Mesodermal cell (in vitro differentiated cells): ENCODE results near the gene SREBF1.

Experiments
- H3K27ac ChIP-seq: 2 replicates; pipeline ENCODE4 v1.7.0; 2013; ENCODE audit warnings: mild to moderate bottlenecking, low read depth, low read length, moderate library complexity; ENCODE audit not compliant: severe bottlenecking
- H3K36me3 ChIP-seq: 2 replicates; pipeline ENCODE4 v1.7.1; 2013; ENCODE audit warnings: mild to moderate bottlenecking, low read length, moderate library complexity; ENCODE audit not compliant: control insufficient read depth, insufficient read depth
- H3K4me1 ChIP-seq: one replicate; pipeline ENCODE4 v1.7.1; 2013; ENCODE audit warnings: mild to moderate bottlenecking, low read length; ENCODE audit not compliant: insufficient read depth, control insufficient read depth, poor library complexity, severe bottlenecking
- H3K4me3 ChIP-seq: 2 replicates; pipeline ENCODE4 v1.7.0; 2013; ENCODE audit warnings: low read length, control low read depth, mild to moderate bottlenecking; ENCODE audit not compliant: insufficient read depth, poor library complexity, severe bottlenecking; ENCODE audit errors: extremely low read depth
- H3K9me3 ChIP-seq: 2 replicates; pipeline ENCODE4 v1.7.1; 2013; ENCODE audit warnings: mild to moderate bottlenecking, low read length, moderate library complexity; ENCODE audit not compliant: control insufficient read depth
- WGBS, 2 experiments: methylation state at CpG; one replicate each; pipeline ENCODE4 v1.1.5; 2013; ENCODE audit warnings: missing lambda C conversion rate in 2 of 2; ENCODE audit not compliant: insufficient coverage in 2 of 2; 5-methylcytosine and 5-hydroxymethylcytosine counted together

SREBF1 gene

DNA sequence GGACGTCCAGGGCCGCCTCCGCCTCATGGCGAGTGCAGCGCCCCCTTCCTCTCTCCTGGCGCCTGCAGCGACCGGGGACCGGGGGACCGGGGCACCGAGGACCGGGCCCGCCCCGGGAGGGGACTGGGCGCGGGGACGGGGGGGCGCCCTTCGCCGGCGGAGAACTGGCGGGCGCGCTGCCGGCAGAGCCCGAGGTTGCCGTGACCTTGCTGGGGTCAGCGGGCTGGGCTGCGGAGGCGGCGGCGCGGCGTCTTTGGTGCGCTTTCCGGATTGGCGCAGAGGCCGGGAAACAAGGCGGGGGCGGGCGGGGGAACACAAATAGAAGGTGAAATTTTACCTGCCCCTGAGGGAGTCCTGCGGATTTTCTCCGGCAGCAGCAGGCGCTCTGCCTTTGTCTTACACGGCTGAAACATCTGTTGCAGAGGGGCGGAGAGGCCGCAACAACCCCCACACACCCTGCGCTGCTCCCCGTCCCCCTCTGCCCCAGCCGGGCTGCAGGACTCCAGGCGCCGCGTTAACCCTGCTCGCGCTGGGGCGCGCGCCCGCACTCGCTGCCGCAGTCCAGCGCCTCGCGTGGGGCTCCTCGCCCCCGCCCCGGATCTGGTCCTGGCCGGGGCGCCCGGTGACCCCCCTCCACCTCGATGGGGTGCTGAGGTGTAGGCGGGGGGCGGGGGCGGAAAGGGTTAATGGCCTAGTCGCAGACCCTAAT is 53.5 kb downstream of the SREBF1 start:
- WGBS, 2 experiments: 0% methylated on average over 30 to 65 of the region's 75 CpGs
- Histone ChIP-seq H3K4me1 (peaks cover 61% of the 10 kb centered on the region), H3K4me3 (peak overlapping the region; percentile 48), H3K27ac (peak overlapping the region; percentile 41), H3K36me3 (no peaks in the 10 kb centered on the region), H3K9me3 (no peaks in the 10 kb centered on the region)

DNA sequence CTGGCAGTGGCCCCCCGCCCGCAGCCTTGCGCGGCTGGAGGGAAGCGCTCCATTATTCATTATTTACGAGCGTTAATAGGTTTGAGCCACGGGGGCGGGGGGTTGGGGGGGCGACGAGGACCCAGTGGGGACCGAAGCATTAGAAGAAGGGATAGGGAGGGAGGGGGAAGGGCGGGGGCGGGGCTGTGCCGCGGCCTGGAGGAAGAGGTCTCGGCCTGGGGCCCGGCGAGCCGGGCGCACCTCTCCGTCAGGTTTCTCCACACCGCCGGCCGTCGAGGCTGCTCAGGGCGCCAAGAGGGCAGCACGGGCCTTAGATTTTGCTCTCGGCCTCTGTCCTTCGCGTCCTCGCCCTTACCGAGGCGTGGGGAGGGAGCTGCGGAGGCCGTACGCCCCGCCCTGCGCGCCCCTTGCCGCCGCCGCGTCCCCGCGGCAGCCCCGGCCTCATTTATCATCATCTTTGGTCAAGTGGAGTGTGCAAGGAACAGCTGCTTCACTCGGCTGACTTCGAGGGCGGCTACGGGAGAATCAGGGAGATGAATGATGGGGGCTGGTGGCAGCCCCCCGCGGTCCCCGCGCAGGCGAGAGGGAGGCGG is 54.2 kb downstream of the SREBF1 start:
- no peaks in the 10 kb centered on the region for H3K36me3 ChIP-seq
- peaks cover 61% of the 10 kb centered on the region for H3K4me1 ChIP-seq
- peak overlapping the region; percentile 48 for H3K4me3 ChIP-seq
- WGBS, 2 experiments: 0 to 1% methylated on average over 28 to 30 of the region's 57 CpGs
- no peaks in the 10 kb centered on the region for H3K9me3 ChIP-seq
- no peak overlapping the region for H3K27ac ChIP-seq

GRCh38 chr17:17781591-17782496 is 54.9 kb downstream of the SREBF1 start:
- peaks cover 61% of the 10 kb centered on the region for H3K4me1 ChIP-seq

DNA sequence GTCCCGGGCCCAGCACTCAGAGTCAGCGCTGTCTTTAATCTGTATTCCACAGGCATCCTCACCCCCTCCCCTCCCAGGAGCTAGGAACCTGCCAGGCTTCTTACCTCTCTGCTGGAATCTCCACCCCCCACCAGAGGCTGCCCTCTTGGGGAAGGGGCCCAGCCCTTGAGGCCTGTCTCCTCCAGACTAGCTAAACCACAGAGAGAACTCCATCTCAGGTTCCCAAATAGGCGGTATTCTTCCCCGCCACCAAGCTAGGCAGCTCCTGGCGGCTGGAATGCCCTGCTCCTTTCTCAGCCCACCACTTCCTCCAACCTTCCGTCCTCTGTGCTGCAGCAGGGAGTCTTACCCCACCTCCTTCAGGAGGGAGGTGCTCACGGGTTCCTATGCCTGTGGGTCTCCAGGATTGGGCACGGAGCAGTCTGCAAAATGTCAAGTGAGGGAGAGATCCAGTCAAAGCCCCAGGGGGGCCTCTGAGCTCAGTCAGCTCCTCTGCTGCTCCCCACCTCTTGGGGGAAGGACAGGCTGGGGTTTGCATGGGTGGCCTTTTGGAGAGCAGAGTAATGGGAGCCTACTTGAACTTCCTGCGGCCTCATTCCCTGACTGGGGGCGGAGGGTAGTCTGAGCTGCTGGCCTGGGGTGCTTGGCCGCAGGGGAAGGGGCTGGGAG is 55.7 kb downstream of the SREBF1 start:
- H3K36me3 ChIP-seq: no peaks in the 10 kb centered on the region
- WGBS, 2 experiments: 4% methylated on average over 7 to 10 of the region's 11 CpGs
- peaks cover 58% of the 10 kb centered on the region for H3K4me1 ChIP-seq
- no peaks in the 10 kb centered on the region for H3K9me3 ChIP-seq
- H3K27ac ChIP-seq: peak overlapping the region; percentile 85
- H3K4me3 ChIP-seq: peak overlapping the region; percentile 48

More at GRCh38 chr17:17781591-17782496, 54.9 kb downstream of the SREBF1 start:
- WGBS, 2 experiments: 1 to 2% methylated on average over 44 to 52 of the region's 88 CpGs
- Histone ChIP-seq H3K36me3 (no peaks in the 10 kb centered on the region), H3K4me3 (peak overlapping the region; percentile 48), H3K9me3 (no peaks in the 10 kb centered on the region), H3K27ac (peak overlapping the region; percentile 85)

- H3K27ac ChIP-seq: peak overlapping the region; percentile 76
These were observed 57.7 kb downstream of the SREBF1 start for GRCh38 chr17:17779015-17779611.

GRCh38 chr17:17778308-17779014 is 58.3 kb downstream of the SREBF1 start:
- Histone ChIP-seq H3K4me3 (no peak overlapping the region), H3K4me1 (peaks cover 33% of the 10 kb centered on the region), H3K36me3 (peaks cover 5% of the 10 kb centered on the region), H3K9me3 (no peaks in the 10 kb centered on the region), H3K27ac (peak overlapping the region; percentile 76)
- 77 to 86% methylated on average over 5 to 7 of the region's 8 CpGs for WGBS, 2 experiments

More at GRCh38 chr17:17779015-17779611, 57.7 kb downstream of the SREBF1 start:
- H3K36me3 ChIP-seq: peaks cover 3% of the 10 kb centered on the region
- no peaks in the 10 kb centered on the region for H3K9me3 ChIP-seq
- H3K4me3 ChIP-seq: no peak overlapping the region
- 73 to 75% methylated on average over 15 to 16 of the region's 16 CpGs for WGBS, 2 experiments
- H3K4me1 ChIP-seq: peaks cover 40% of the 10 kb centered on the region

- H3K9me3 ChIP-seq: no peaks in the 10 kb centered on the region
- WGBS, 2 experiments: 91 to 97% methylated on average over 3 of the region's 3 CpGs
- H3K4me3 ChIP-seq: no peak overlapping the region
- no peak overlapping the region for H3K27ac ChIP-seq
- H3K4me1 ChIP-seq: peaks cover 30% of the 10 kb centered on the region
- H3K36me3 ChIP-seq: peaks cover 5% of the 10 kb centered on the region
These were observed 59.9 kb downstream of the SREBF1 start for GRCh38 chr17:17776889-17777288.

DNA sequence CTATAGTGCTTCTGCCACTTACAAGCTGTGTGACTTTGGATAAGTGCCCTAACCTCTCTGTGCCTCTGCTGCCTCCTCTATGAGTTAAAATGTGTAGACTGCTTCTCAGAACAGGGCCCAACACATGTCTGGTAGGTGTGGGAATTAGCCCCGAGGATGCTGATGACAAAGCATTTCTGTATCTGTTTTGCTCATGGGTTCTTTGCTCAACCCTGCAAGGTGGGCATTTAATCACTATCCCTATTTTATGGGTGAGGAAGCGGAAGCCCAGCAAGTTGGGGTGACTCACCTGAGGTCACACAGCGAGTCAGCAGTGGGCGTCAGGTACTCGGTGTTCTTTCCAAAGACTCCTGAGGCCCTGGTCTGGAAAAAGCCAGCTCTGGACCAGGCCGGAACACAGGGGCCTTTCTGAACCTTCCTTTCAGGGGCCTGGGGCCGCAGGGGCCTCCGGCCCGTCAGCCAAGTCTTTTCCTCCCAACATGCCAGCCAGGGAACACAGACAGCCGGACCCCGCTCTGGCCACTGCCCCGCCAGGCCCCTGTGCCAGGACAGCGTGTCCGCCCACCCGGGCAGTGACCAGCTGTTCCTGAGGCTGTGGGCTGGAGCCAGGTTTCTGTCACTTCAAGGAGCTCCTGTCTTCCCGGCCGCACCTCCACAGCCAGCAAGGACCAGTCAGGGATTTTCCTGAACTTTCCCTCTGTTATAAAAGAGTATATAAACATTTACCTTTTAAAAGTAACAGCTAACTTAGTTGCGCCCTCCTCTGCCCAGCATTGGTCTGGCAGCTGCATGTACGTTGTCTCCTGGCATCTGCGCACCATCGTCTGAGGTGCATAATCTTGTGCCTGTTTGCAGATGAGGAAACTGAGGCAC is 62.5 kb downstream of the SREBF1 start:
- 93 to 94% methylated on average over 14 to 16 of the region's 21 CpGs for WGBS, 2 experiments
- Histone ChIP-seq H3K4me3 (no peak overlapping the region), H3K36me3 (peaks cover 5% of the 10 kb centered on the region), H3K9me3 (no peaks in the 10 kb centered on the region), H3K27ac (peak overlapping the region; percentile 36), H3K4me1 (peaks cover 10% of the 10 kb centered on the region)

DNA sequence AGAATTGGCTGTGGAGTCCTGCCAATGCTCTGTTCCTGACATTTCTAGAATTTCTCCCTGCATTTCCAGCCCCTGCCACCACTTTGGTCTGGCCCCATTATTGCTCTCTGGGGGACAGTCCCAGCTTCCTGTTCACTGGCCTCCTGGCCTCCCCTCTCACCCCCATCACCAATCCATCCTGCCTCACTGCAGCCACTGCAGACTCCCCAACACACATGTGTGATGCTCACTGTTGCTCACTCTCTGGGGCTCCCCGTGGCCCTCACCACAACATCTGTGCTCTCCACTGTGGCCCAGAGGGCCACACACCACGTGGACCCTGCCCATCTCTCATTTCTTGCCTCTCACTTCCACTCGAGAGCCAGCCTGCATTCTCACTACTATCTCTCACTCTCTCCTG is 64.6 kb downstream of the SREBF1 start:
- peaks cover 5% of the 10 kb centered on the region for H3K36me3 ChIP-seq
- H3K4me1 ChIP-seq: no peaks in the 10 kb centered on the region
- no peaks in the 10 kb centered on the region for H3K9me3 ChIP-seq
- H3K4me3 ChIP-seq: no peak overlapping the region
- no peak overlapping the region for H3K27ac ChIP-seq
- 72 to 78% methylated on average over 3 of the region's 3 CpGs for WGBS, 2 experiments
